Forelimb muscle (tissue), 1 donor: ENCODE results near the gene PTGES. TPM values are rescaled to one million over a fixed set of nuclear protein-coding genes. Genes with fewer than 3 reads are reported as not detected.

Experiments
- DNase-seq: peaks from one replicate; pipeline ENCODE4 v3.0.0-alpha.2; 2013; ENCODE audit warnings: low read depth
- polyA plus RNA-seq: library from polyadenylated mRNA; unstranded; fragments of 120-200 nt; gene quantifications from one replicate; pipeline ENCODE4 v1.2.1, GENCODE V29; 2013; ENCODE audit not compliant: insufficient read length

The PTGES gene
- polyA plus RNA-seq, 1 donor = 9.5 TPM

GRCh38 chr9:129746092-129746777, 6.6 kb downstream of the PTGES start:
- DNase-seq = no peak

GRCh38 chr9:129745200-129745599, 7.6 kb downstream of the PTGES start:
- no peak for DNase-seq

GRCh38 chr9:129740666-129741464, 12.0 kb downstream of the PTGES start:
- no peak for DNase-seq

GRCh38 chr9:129740174-129740573, 12.7 kb downstream of the PTGES start:
- no peak for DNase-seq

- DNase-seq = no peak
These were observed 13.4 kb downstream of the PTGES start for GRCh38 chr9:129739432-129739831.

GRCh38 chr9:129737479-129738274, 15.2 kb downstream of the PTGES start:
- DNase-seq = peak; percentile 51

- DNase-seq = no peak
These were observed 16.5 kb downstream of the PTGES start for GRCh38 chr9:129736334-129736733.

- no peak for DNase-seq
These were observed 17.3 kb downstream of the PTGES start for GRCh38 chr9:129735546-129735945.

- no peak for DNase-seq
These were observed 19.2 kb downstream of the PTGES start for GRCh38 chr9:129733632-129733953.

GRCh38 chr9:129732946-129733631, 19.8 kb downstream of the PTGES start:
- DNase-seq = no peak

- no peak for DNase-seq
These were observed 20.7 kb downstream of the PTGES start for GRCh38 chr9:129732100-129732499.

- no peak for DNase-seq
These were observed 21.3 kb downstream of the PTGES start for GRCh38 chr9:129731477-129732085.

GRCh38 chr9:129728744-129729143, 24.1 kb downstream of the PTGES start:
- no peak for DNase-seq

- DNase-seq = no peak
These were observed 26.3 kb downstream of the PTGES start for GRCh38 chr9:129726322-129727160.

GRCh38 chr9:129725795-129726251, 27.0 kb downstream of the PTGES start:
- no peak for DNase-seq

- no peak for DNase-seq
These were observed 28.2 kb downstream of the PTGES start for GRCh38 chr9:129724456-129725190.

GRCh38 chr9:129722913-129723312, 29.9 kb downstream of the PTGES start:
- no peak for DNase-seq

- no peak for DNase-seq
These were observed 31.8 kb downstream of the PTGES start for GRCh38 chr9:129720865-129721545.

GRCh38 chr9:129720181-129720864, 32.5 kb downstream of the PTGES start:
- no peak for DNase-seq
